Ammon's horn (tissue), 1 donor: ENCODE measurements around the gene ABCA3.
"Not testable (repeated sequence)": the region's sequence is repeated elsewhere in the genome, so short reads cannot be mapped to it uniquely, and the experiment has no call there.

Source experiments
- DNase-seq: peaks from one replicate; pipeline ENCODE4 v3.0.0-alpha.2; 2016; ENCODE audit warnings: low spot score

The ABCA3 gene

GRCh38 chr16:2280981-2281542 is 59.5 kb downstream of the ABCA3 start:
- no peak for DNase-seq

GRCh38 chr16:2280461-2280860 is 60.1 kb downstream of the ABCA3 start:
- DNase-seq, result no peak

DNA sequence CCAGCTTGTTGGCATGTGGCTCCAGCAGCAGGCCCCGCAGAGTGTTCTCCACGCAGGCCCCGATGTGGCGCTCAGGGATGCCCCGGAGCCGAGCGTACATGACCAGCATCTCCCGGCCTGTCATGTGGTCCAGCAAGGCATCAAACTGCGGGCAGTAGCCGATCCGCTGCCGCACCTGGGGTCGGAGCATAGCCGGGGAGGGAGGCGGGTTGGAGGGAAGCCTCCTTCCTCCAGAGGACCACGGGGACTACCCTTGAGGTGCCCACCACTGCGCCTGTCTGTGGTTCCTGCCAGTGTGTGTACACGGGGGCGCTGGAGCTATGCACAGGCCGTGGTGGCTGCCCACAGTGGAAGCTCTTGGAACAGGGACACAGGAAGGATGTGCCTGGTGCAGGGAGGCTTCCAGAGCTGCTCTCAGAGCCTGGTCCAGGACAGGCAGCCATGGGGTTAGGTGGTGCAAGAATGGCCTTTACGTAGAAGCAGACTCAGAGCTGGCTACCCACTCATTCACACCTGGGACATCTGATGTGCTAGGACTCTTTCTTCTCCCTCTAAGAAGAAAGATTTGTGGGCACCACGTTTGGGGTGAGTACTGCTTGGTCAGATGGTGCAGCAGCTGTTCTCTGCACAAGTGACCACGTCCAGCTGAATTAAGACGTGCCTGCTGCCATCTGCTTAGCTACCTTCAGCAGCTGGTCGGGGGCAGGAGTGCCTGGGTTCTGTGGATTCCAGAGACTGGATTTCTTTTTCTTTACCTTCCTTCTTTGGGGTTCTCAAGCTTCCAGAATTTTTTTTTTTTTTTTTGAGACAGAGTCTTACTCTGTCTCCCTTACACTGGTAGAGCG is 61.4 kb downstream of the ABCA3 start:
- no peak for DNase-seq

DNA sequence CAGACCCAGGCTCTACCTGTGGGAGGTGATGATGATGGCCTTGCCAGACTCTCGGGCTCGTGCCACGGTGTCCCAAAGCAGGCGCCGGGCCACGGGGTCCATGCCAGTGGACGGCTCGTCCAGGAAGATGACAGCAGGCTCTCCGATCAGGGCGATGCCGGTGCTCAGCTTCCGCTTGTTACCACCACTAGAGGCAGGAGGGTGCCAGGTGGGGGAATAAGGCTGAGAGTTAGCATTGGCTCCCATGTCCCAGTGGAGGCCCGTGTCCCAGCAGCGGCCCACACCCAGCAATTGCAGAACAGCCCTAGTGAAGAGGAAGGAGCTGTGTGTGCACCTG is 62.3 kb downstream of the ABCA3 start:
- no peak for DNase-seq

DNA sequence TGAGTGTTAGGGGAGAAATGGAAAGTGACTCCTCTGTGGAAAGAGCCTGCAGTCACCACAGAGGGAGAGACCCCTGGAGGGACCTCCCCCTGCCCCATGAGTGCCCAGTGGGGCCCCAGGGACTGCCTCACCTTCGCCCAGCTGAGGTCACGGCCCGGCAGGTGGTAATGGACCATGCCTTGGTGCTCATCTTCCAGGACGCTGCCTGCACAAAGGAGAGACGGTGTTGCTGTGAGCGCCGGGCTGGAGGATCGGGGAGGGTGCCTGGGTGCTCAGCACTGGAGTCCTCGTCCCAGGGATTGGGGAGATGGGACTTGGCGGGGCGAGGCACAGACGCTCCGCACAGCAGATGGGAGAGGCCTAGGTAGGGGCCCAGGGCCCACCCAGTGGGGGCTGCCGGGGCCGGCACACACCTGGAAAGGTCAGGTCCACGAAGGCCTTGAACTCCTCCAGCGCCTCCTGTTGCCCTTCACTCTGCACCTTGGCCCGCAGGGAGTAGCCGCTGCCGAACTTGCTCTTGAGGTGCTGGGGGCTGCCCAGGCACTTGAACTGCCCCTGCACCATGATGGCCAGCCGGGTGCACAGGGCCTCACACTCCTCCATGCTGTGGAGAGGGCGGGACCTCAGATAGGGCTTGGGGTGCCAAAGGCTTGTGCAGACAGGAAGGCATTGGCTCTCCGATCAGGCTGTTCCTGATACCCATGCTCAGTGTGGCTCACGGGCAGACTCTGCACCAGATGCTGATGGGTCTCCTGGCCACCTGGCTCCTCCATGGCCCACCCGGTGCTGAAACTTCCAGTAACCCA is 62.9 kb downstream of the ABCA3 start:
- DNase-seq, result no peak

GRCh38 chr16:2276368-2277195 is 63.9 kb downstream of the ABCA3 start:
- no peak for DNase-seq

DNA sequence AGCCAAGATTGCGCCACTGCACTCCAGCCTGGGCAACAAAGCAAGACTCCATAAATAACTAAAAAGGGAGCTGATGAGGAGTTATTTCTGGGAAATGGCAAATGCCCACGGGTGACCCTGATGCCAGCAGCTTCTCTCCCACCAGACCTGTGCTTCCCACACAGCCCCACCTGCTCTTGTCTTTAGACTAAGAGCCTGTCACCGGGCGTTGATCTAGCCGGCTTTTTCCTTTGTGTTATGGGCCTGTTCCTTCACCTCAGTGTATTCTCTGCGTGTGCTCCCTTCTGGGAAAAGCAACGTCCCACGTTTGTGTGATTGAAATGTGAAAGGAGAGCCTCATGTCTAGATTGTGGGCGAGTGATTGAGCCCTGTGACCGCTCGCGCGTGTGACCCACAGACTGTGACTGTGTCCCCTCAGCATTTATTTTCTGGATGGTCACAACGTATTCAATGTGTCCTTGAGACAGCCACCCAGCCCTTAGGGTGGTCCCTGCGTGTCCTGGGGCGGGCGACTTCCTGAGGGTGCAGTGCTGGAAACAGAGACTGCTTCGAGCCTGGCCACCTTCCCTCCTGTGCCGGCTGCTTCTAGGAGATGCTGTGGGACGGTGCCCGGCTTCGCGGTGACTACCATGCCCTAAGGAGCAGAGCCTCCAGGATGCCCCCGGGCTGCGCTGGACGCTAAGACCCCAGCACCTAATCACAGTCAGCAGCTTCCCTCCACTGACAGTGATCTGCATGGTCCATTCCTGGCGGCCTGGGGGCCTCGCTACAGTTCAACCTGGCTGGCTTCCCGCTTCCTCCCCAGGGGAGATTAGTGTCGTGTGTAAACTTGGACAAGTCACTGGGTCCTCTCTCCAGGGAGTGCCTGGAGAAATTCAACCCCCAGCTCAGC is 64.8 kb downstream of the ABCA3 start:
- DNase-seq, result no peak

GRCh38 chr16:2273931-2274330 is 66.6 kb downstream of the ABCA3 start:
- no peak for DNase-seq

DNA sequence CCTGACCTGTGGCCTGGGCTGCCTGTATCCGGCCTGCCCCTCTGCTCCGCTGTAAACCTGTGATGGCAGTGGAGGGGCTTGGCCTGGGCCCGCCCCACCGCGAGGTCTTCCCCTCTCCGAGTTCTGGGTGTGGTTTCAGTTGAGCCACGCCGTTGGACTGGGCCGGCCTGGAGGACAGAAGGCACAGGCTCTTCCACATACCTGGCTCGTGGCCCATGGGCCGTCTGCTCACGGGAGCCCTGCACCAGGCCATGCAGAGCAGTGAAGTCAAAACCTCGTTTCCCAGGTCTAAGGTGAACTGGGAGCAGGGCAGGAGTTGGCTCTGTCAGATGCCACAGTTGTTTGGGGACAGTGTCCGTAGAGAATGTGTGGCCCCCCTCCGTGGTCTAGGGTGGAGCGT is 67.0 kb downstream of the ABCA3 start:
- DNase-seq, result no peak

- DNase-seq, result no peak
Measured at GRCh38 chr16:2271848-2272461, 68.6 kb downstream of the ABCA3 start.

DNA sequence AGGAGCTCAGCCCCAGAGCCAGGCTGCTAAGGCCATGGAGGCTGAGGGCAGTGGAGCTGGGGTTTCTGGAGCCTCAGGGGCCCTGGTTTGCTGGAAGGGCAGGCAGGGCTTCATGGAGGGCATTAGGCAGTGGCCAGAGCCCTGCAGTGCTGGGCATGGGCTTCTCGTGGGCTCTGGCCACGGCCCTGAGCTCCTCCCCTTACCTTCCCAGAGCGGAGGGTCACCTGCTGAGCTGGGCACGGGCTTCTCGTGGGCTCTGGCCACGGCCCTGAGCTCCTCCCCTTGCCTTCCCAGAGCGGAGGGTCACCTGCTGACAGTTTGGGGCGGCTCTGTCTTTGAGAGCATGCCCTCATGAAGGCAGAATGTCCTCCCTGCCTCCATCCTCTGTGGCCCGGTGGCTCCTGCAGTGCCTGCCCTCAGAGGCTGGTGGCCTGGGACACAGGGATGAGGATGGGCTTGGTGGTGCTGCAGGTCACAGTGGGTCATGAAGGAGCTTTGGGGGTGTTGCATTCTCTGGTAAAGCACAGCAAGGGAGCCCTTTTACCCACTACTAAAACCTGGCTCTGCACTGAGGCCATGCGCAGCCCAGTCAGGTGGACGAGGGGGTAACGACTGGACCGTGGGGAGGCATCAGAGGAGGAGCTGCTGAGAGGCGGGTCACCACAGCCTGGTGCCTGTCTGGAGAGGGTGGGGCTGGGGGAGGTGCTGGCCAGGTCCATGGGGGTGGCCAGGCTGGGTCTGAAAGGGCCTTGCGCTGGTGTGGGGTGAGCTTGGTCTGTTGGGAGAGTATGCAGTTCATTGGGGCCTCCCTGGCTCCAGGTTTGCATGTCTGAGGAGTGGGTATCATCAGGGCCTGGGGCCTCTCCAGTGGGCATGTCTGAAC is 69.7 kb downstream of the ABCA3 start:
- no peak for DNase-seq

DNA sequence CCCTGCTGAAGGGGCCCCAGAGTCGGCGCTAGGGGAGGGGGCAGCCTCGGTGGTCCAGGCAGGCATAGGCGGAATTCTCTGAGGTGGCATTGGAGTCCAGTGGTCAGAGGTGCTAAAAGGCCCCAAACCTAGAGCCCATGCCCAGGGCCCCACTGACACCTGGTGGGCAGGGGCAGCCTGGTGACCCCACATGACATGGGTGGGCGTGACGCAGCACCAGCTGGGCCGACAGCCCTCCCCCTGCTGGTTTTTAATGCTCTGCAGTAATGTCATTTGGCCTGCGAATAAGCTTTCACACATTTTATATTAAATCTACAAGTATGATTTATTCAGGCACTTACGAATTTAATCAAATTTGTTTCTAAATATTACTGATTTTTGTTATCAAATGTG is 70.5 kb downstream of the ABCA3 start:
- no peak for DNase-seq

DNA sequence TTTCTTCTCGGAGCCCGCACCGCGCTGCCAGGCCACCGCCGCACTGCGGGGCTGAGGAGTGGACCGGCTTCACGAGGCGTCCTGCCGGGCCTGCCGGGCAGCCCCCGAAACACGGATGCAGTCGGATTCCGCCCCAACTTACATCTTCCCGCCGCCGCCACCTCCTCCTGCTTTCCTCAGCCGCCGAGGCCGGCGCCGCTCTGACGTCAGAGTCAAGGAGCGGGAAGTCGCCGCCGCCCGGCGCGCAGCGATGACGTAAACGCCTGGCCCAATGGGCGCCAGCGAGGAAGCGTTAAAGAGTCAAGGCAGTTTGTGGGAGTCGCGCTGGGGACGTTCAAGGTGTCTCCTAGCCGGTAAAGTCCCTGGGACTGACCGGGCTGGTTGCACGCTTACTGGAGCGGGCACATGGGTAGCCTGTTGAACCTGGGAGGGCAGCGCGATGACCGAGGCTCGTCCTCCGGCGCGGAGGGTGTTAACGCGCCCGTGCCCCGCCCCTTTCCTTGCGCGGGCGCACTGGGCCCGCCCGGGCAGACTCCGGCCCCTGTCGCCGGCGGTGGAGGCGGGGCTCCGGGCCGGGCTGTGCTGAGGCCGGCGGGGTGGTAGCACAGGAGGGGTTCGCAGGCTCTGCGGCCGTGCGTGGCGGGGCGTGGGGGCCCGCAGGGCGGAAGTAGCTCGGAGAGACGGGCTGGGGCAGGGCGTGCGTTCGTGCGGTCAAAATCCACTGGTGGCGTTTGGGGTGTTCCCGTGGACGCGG is 72.4 kb downstream of the ABCA3 start, which contains the start of gene RNPS1:
Gene RNPS1, minus strand, starts transcription at position 214 of the 754 bp plus-strand sequence. CDS start 3,483 bp downstream, outside the sequence.
- peak; percentile 95 for DNase-seq

DNA sequence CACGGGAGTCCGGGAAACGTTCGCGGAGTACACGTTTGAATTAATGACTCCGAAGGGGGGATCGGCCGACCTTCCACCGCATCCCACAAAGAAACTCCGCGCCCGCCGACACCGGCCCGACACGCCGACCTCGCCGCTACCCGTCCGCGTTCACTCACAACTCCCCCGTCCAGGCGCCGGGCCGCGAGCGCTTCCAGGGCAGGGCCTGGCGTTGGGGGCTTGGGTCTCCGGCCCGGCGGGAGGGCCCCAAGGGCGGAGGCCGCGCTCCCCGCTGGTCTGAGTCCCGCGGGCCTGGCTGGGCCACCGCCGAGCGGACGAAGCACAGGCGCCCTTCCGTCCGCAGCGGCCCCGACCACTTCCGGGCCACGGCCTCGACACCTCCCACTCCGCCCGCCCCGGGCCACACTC is 73.0 kb downstream of the ABCA3 start:
- not testable (repeated sequence) for DNase-seq

GRCh38 chr16:2266887-2267286 is 73.6 kb downstream of the ABCA3 start:
- not testable (repeated sequence) for DNase-seq

- not testable (repeated sequence) for DNase-seq
Measured at GRCh38 chr16:2263026-2263425, 77.5 kb downstream of the ABCA3 start.

- no peak for DNase-seq
Measured at GRCh38 chr16:2260250-2260649, 80.3 kb downstream of the ABCA3 start.

DNA sequence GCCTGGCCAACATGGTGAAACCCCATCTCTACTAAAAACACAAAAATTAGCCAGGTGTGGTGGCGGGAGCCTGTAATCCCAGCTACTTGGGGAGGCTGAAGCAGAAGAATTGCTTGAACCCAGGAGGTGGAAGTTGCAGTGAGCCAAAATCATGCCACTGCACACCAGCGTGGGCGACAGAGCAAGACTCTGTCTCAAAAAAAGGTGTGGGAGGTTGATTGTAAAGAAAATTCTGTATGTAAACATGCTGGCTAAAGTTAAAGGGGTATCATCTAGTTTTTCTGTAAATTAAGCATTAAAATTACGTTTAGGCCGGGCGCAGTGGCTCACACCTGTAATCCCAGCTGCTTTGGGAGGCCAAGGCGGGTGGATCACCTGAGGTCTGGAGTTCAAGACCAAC is 82.0 kb downstream of the ABCA3 start:
- DNase-seq, result not testable (repeated sequence)

- DNase-seq, result no peak
Measured at GRCh38 chr16:2257726-2258125, 82.8 kb downstream of the ABCA3 start.
